ENCODE data around the gene GHR.
"Not testable (repeated sequence)": the region's sequence is repeated elsewhere in the genome, so short reads cannot be mapped to it uniquely, and the experiment has no call there.

The GHR gene

GRCh38 chr5:42650084-42650483, 226.8 kb downstream of the GHR start:
- no peak for DNase-seq (ENCODE audit: low spot score)
- TF ChIP-seq CTCF (IDR thresholded peaks at IDR 0.05; ENCODE audit: extremely low read depth, insufficient read depth, missing control alignments) = no peak
- in situ Hi-C loops (cut with MboI; ENCODE audit: low pct_unique_long_range_greater_than_20kb, low sequenced_read_pairs, unreplicated experiment) = no loop called here

GRCh38 chr5:42653705-42654104, 230.5 kb downstream of the GHR start:
- in situ Hi-C loops (cut with MboI; ENCODE audit: low pct_unique_long_range_greater_than_20kb, low sequenced_read_pairs, unreplicated experiment) = no loop called here
- no peak for TF ChIP-seq CTCF (IDR thresholded peaks at IDR 0.05; ENCODE audit: extremely low read depth, insufficient read depth, missing control alignments)
- DNase-seq (ENCODE audit: low spot score) = no peak

GRCh38 chr5:42654645-42655044, 231.4 kb downstream of the GHR start:
- in situ Hi-C loops (cut with MboI; ENCODE audit: low pct_unique_long_range_greater_than_20kb, low sequenced_read_pairs, unreplicated experiment) = no loop called here
- no peak for DNase-seq (ENCODE audit: low spot score)
- TF ChIP-seq CTCF (IDR thresholded peaks at IDR 0.05; ENCODE audit: extremely low read depth, insufficient read depth, missing control alignments) = no peak

GRCh38 chr5:42655982-42656650, 232.9 kb downstream of the GHR start:
- DNase-seq (ENCODE audit: low spot score) = no peak
- in situ Hi-C loops (cut with MboI; ENCODE audit: low pct_unique_long_range_greater_than_20kb, low sequenced_read_pairs, unreplicated experiment) = no loop called here
- TF ChIP-seq CTCF (IDR thresholded peaks at IDR 0.05; ENCODE audit: extremely low read depth, insufficient read depth, missing control alignments) = no peak

GRCh38 chr5:42656651-42657015, 233.4 kb downstream of the GHR start:
- no peak for TF ChIP-seq CTCF (IDR thresholded peaks at IDR 0.05; ENCODE audit: extremely low read depth, insufficient read depth, missing control alignments)
- in situ Hi-C loops (cut with MboI; ENCODE audit: low pct_unique_long_range_greater_than_20kb, low sequenced_read_pairs, unreplicated experiment) = no loop called here
- no peak for DNase-seq (ENCODE audit: low spot score)

- in situ Hi-C loops (cut with MboI; ENCODE audit: low pct_unique_long_range_greater_than_20kb, low sequenced_read_pairs, unreplicated experiment); DNase-seq (ENCODE audit: low spot score): not testable (repeated sequence)
These were observed 236.6 kb downstream of the GHR start for GRCh38 chr5:42659869-42660268.

GRCh38 chr5:42665857-42666256, 242.6 kb downstream of the GHR start:
- in situ Hi-C loops (cut with MboI; ENCODE audit: low pct_unique_long_range_greater_than_20kb, low sequenced_read_pairs, unreplicated experiment) = no loop called here
- no peak for DNase-seq (ENCODE audit: low spot score)
- no peak for TF ChIP-seq CTCF (IDR thresholded peaks at IDR 0.05; ENCODE audit: extremely low read depth, insufficient read depth, missing control alignments)

Data from GM13977 (cell line).